Tibial nerve (tissue), 4 donors: ENCODE measurements around the gene MARS2.

Source experiments
- EP300 ChIP-seq, 2 donors: sonication (generic); formaldehyde crosslinking; IDR thresholded peaks; one replicate each; pipeline ENCODE4 v1.6.1; 2017; ENCODE audit warnings: antibody characterized with exemption in 2 of 2, mild to moderate bottlenecking in 1 of 2
- POLR2A ChIP-seq, 2 donors: fragments of 450-650 bp; IDR thresholded peaks; one replicate each; pipeline ENCODE4 v1.6.1; 2017; ENCODE audit warnings: antibody characterized with exemption in 2 of 2, mild to moderate bottlenecking in 2 of 2, moderate library complexity in 2 of 2
- TF ChIP-seq, protein P1 (sequence below), 5 experiments: fragments of 200-600 bp in 3 of 5; fragments of 450-650 bp in 2 of 5; sonication (generic) in 3 of 5; IDR thresholded peaks; one replicate each; pipeline ENCODE4 v1.5.1; 2016 to 2019; ENCODE audit warnings: antibody characterized with exemption in 5 of 5, mild to moderate bottlenecking in 3 of 5, moderate library complexity in 2 of 5

DNA sequence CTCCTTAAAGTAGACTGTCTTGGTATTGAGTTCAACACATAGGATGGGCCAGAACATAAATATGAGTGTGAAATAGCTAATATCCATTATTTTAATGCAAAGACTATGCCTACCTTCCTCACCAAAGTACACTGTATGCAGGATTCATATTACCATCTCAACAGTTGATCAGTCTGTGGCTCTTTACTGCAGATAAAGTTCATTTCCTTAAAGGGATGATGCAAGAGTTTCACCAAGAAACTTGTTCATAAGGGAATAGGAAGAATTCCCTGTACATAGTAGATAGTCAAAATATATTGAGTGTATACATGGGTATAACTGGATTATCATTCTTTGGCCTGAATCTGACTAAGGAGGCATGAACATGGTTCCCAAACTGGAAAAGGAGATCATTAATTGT is 35.0 kb downstream of the MARS2 start:
- TF ChIP-seq, protein P1, sequence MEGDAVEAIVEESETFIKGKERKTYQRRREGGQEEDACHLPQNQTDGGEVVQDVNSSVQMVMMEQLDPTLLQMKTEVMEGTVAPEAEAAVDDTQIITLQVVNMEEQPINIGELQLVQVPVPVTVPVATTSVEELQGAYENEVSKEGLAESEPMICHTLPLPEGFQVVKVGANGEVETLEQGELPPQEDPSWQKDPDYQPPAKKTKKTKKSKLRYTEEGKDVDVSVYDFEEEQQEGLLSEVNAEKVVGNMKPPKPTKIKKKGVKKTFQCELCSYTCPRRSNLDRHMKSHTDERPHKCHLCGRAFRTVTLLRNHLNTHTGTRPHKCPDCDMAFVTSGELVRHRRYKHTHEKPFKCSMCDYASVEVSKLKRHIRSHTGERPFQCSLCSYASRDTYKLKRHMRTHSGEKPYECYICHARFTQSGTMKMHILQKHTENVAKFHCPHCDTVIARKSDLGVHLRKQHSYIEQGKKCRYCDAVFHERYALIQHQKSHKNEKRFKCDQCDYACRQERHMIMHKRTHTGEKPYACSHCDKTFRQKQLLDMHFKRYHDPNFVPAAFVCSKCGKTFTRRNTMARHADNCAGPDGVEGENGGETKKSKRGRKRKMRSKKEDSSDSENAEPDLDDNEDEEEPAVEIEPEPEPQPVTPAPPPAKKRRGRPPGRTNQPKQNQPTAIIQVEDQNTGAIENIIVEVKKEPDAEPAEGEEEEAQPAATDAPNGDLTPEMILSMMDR (IDR thresholded peaks at IDR 0.05): no peak
- TF ChIP-seq POLR2A (IDR thresholded peaks at IDR 0.05) (no peak), EP300 (IDR thresholded peaks at IDR 0.05) (no peak)
